NCI-H2227 treated with DMSO at 0.1 percent for 48 hours (cell line): ENCODE data around the gene USP16.

Experiments
- DNase-seq: peaks from one replicate; lab custom pipeline; 2025; lab: John Stamatoyannopoulos, UW

The USP16 gene

DNA sequence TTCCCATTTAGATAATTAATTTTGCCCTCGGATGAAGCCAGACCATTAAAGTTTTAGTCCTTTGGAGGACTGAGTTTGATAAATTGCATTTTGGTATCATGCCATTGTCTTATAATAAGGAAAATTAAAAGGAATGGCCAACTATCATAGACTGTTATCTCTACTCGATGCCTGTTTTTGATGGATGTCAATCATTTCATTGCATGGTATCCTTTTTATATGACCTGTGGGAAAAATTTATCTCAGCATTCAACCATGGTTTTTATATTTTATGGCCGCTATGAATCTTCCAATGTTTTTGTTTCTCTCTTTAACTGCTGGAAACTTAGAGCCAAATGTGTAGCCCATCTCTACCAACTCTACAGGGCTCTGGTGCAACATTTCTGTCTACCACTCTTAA, 58.8 kb downstream of the USP16 start:
- DNase-seq = no peak

DNA sequence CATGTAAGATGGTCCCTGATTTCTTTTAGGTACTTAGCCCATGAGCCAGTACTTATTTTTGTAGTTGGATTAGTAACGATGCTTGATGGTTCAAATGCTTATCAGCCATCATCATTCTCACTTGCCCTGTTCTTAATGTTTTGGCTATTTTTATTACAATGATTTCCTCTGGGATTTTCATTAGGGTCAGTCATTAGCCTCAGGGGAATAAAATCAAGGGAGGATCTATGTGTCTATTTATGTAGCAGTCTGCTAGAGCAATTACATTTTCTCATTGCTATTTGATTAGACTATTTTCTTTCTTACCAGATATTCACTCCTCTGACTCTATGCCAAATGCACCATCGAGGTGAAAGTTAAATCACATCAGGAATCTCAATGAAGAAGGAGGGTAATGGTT, 59.9 kb downstream of the USP16 start:
- DNase-seq = no peak

DNA sequence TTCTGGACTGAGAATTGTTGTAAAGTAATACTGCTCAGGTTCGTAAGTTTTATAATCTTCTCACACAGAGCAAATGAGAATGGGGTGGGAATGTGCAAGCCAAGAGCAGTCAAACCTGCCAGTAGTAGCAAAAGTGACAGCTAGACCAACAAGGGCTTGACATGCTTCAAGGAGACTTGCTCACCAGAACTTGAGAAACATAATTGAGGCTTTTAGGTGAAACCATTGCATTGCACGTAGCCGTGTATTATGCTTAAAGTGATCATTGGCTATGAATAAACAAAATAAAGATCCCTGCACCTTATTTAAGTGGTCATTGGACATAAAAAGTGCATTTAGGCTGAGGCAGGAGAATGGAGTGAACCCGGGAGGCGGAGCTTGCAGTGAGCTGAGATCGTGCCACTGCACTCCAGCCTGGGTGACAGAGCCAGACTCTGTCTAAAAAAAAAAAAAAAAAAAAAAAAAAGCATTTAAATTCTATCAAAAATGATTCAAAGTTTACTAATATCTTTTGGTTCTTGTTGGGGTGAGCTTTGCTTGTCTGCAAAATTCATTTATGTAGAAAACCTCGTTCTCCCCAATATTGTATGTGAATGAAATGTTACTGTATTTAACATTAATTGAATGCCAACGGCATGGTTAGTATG, 60.8 kb downstream of the USP16 start:
- no peak for DNase-seq

DNA sequence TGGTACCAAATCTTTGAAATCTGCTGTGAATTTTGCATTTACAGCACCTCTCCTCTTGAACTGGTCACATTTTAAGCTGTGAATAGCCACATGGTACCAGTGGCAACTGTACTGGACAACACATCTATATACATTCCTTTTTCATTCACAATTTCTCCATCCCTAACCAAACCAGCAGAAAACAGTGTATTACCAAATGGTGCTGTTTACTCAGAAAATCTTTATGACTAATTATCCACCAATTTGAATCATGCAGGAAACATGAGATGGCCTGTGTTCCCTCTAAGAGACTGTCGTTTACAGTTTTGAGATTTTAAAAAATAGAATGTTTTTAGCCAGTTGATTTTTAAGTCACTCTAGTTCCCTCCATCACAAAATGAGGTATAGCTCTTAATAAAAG, 66.6 kb downstream of the USP16 start:
- no peak for DNase-seq

DNA sequence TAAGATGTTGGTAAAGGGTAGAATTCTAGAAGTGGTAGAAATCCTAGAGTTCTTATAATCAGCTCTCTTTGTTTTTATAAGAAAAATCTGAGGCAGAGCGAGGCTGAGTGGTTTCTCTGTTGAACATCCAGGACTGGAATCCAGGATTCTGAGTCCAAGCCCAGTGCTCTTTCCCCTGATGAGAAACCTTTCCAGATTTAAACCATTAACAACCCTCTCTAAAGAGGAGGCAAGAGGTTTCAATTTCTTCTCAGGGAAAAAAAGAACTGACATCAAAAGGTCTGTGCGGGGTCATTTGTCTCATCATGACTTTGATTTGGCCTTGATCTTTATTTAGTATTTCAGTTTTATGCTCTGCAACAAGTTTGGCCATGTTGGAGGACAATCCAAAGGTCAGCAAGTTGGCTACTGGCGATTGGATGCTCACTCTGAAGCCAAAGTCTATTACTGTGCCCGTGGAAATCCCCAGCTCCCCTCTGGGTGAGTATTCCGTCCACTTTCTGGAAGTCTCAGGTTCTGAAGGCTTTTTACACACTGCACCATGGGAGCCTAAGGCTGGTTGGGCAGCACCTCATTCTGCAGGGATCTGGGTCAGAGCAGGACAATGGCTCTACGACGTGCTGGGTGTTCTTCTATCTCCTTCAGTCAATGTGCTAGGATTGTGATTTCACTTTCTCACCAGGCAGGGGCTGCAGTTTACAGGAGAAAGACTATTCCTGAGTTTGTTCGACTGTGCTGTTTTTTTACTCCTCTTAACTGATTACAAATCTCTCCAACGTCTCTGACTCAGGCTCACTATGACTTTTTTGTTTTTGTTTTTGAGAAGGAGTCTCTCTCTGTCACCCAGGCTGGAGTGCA, 67.9 kb downstream of the USP16 start:
- DNase-seq = no peak

DNA sequence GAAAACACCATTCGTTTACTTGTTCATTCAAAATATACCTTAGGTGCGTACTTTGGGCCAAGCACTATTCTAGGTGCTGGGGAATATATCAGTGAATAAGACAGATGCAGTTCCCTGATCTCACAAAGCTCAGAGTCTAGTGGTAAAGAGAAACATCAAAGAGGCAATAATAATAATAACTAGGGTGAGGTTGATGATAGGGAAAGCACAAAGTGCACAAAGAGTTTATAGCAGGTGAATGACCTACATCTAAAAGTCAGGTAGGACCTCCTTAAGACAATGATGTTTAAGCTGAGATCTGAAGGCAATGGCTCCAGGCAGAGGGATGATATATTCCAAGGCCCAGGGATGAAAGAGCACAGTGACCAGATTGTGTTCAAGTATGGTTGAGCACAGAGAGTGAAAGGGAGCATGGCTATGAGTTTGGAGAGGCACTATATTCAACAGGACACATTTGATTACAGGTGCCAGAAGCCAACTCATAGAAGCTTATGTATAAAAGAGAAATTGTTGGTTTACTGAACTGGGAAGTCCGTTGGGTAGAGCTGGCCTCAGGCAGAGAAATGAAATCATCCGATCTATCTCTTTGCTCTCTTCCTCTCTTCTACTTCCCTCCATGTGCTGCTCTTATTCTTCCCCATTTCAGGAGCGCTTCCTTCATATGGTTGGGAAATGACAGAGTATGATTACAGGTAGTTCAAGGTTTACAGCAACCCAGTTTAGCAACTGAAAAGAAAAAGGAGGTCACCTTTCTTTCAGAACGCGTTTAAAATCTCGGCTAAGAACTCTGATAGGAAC, 71.9 kb downstream of the USP16 start:
- DNase-seq = no peak

DNA sequence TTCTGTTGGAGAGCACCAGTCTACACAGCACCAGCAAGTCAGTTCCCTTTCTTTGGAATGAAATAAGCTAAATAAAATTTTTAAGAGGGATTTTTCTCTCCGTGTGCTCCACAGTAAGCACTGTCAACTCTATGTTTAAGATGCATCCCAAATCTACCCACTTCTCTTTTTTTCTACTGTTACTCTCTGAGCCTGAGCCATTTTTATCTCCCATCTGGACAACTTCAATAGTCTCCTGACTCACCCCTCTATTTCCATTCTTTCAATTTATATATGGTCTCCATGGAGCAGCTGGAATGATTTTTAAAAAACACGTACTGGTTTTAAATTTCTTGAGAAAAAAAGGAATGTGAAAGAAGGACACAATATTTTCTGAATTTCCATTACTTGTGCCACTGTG, 73.7 kb downstream of the USP16 start:
- DNase-seq = no peak

DNA sequence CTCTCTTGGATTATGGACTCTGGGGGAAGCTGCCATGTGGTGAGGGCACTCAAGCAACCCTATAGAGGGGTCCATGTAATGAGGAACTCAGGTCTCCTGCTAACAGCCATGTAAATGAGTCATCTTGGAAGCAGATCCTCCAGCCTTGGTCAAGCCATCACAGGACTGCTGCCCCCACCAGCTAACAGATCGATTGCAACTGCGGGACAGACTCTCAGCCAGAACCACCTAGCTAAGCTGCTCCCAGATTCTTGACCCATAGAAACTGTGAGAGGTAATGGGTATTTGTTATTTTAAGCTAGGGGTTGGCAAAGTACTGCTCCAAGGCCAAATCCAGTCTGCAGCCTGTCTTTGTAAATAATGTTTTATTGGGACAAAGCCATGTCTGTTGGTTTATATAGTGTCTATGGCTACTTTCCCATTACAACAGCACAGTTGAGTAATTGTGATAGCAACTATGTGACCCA, 78.4 kb downstream of the USP16 start:
- no peak for DNase-seq
